Astrocyte (in vitro differentiated cells and primary cell): ENCODE data around the gene GNPTG. TPM values are rescaled to one million over a fixed set of nuclear protein-coding genes. Genes with fewer than 3 reads are reported as not detected.
A peak's percentile ranks its signal among the peaks of the same experiment; 100 is the strongest.

Source experiments
- DNase-seq: peaks from one replicate; pipeline ENCODE4 v3.0.0-alpha.2; 2010; ENCODE audit warnings: low read depth
- FAIRE-seq: peaks from 2 replicates; lab custom pipeline; 2011; peaks lifted over from hg19 to GRCh38; lab: Jason Lieb, UNC
- H2AFZ ChIP-seq: 2 replicates; pipeline ENCODE4 v1.6.0; 2012; ENCODE audit warnings: low read depth, low read length, inconsistent platforms
- H3K27ac ChIP-seq: 2 replicates; pipeline ENCODE4 v1.5.1; 2011; ENCODE audit warnings: low read depth, low read length, inconsistent platforms
- H3K27me3 ChIP-seq: 2 replicates; pipeline ENCODE4 v1.6.0; 2011; ENCODE audit warnings: low read length, inconsistent platforms; ENCODE audit not compliant: insufficient read depth
- H3K36me3 ChIP-seq: 2 replicates; pipeline ENCODE4 v1.5.1; 2011; ENCODE audit warnings: low read length, inconsistent platforms; ENCODE audit not compliant: insufficient read depth
- H3K4me1 ChIP-seq: 2 replicates; pipeline ENCODE4 v1.5.1; 2011; ENCODE audit warnings: low read length, inconsistent platforms; ENCODE audit not compliant: insufficient read depth
- H3K4me2 ChIP-seq: 2 replicates; pipeline ENCODE4 v1.6.0; 2012; ENCODE audit warnings: low read length, inconsistent platforms
- H3K4me3 ChIP-seq: 2 replicates; pipeline ENCODE4 v1.5.1; 2011; ENCODE audit warnings: low read depth, mild to moderate bottlenecking, low read length, inconsistent platforms; ENCODE audit not compliant: insufficient read depth
- H3K79me2 ChIP-seq: 2 replicates; pipeline ENCODE4 v1.6.0; 2012; ENCODE audit warnings: mild to moderate bottlenecking, low read length, inconsistent platforms; ENCODE audit not compliant: insufficient read depth
- H3K9ac ChIP-seq: 2 replicates; pipeline ENCODE4 v1.6.0; 2012; ENCODE audit warnings: mild to moderate bottlenecking, low read length, inconsistent platforms
- H3K9me3 ChIP-seq: 2 replicates; pipeline ENCODE4 v1.5.1; 2012; ENCODE audit warnings: low read depth, mild to moderate bottlenecking, low read length, inconsistent platforms; ENCODE audit not compliant: insufficient read depth
- H4K20me1 ChIP-seq: 2 replicates; pipeline ENCODE4 v1.6.0; 2012; ENCODE audit warnings: low read length, inconsistent platforms; ENCODE audit not compliant: insufficient read depth
- H3K27ac Mint-ChIP-seq: one replicate; pipeline ENCODE4 v1.8.0; 2021; ENCODE audit warnings: mild to moderate bottlenecking, mixed read lengths; ENCODE audit not compliant: unreplicated experiment
- H3K27me3 Mint-ChIP-seq: one replicate; pipeline ENCODE4 v1.8.0; 2021; ENCODE audit warnings: low read depth, mixed read lengths; ENCODE audit not compliant: unreplicated experiment
- H3K36me3 Mint-ChIP-seq: one replicate; pipeline ENCODE4 v1.8.0; 2021; ENCODE audit warnings: low read depth, mixed read lengths; ENCODE audit not compliant: unreplicated experiment
- H3K4me1 Mint-ChIP-seq: one replicate; pipeline ENCODE4 v1.8.0; 2021; ENCODE audit warnings: low read depth, mixed read lengths; ENCODE audit not compliant: unreplicated experiment
- H3K4me3 Mint-ChIP-seq: one replicate; pipeline ENCODE4 v1.8.0; 2021; ENCODE audit warnings: mild to moderate bottlenecking, moderate library complexity, mixed read lengths; ENCODE audit not compliant: unreplicated experiment
- H3K9me3 Mint-ChIP-seq: one replicate; pipeline ENCODE4 v1.8.0; 2021; ENCODE audit warnings: mild to moderate bottlenecking, mixed read lengths; ENCODE audit not compliant: unreplicated experiment
- EZH2 ChIP-seq: IDR thresholded peaks from 2 replicates; pipeline ENCODE4 v1.6.1; 2012; ENCODE audit warnings: mild to moderate bottlenecking, low read length, inconsistent platforms; ENCODE audit not compliant: insufficient read depth
- total RNA-seq: library from RNA; stranded (reverse); gene quantifications from 2 replicates; pipeline ENCODE4 v1.2.1, GENCODE V29; 2021
- TF ChIP-seq, protein P1 (sequence below): IDR thresholded peaks from 2 replicates; pipeline ENCODE4 v1.5.1; 2011; ENCODE audit warnings: low read depth, mild to moderate bottlenecking, inconsistent platforms, low read length, moderate library complexity; ENCODE audit not compliant: insufficient read depth

The GNPTG gene
- total RNA-seq, 1 donor from 2014 or later = 45.5 TPM

DNA sequence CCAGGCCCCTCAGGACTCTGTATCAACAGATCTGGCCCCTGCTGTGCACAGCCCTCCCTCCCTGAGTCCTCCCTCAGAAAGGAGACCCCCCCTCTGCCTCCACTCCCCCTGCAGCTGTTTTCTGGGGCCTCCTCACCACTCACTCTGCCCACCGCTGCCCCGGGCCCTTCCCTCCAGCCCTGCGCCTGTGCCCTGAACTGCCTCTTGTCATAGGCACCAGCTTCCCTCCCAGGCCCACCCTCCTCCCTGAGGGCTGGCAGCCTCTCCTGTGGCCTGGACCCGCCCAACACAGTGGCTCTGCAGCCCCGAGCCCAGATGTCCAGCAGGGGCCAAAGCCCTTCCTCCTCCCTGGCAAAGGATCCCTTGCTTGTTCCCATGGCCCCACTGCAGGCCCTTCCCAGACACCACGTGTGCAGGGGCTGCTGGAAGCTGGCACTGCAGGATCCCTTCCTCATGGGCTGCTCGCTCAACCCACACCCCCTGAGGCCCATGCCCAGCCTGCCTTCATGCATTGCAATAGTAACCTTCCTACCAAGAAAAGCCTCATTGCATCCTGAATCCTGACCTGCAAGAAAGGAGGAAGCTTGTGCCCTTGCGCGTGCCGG, 25.8 kb downstream of the GNPTG start:
- Histone ChIP-seq H3K79me2 (peaks cover 5% of the 10 kb centered on the region), H3K4me2 (no peak overlapping the region), H3K27ac (no peak overlapping the region), H3K4me3 (no peak overlapping the region), H3K4me1 (peaks cover 11% of the 10 kb centered on the region), H3K9ac (no peak overlapping the region), H3K27me3 (no peaks in the 10 kb centered on the region), H3K36me3 (no peaks in the 10 kb centered on the region), H3K9me3 (no peaks in the 10 kb centered on the region), H2AFZ (no peak overlapping the region), H4K20me1 (peaks cover 22% of the 10 kb centered on the region)
- TF ChIP-seq, protein P1, sequence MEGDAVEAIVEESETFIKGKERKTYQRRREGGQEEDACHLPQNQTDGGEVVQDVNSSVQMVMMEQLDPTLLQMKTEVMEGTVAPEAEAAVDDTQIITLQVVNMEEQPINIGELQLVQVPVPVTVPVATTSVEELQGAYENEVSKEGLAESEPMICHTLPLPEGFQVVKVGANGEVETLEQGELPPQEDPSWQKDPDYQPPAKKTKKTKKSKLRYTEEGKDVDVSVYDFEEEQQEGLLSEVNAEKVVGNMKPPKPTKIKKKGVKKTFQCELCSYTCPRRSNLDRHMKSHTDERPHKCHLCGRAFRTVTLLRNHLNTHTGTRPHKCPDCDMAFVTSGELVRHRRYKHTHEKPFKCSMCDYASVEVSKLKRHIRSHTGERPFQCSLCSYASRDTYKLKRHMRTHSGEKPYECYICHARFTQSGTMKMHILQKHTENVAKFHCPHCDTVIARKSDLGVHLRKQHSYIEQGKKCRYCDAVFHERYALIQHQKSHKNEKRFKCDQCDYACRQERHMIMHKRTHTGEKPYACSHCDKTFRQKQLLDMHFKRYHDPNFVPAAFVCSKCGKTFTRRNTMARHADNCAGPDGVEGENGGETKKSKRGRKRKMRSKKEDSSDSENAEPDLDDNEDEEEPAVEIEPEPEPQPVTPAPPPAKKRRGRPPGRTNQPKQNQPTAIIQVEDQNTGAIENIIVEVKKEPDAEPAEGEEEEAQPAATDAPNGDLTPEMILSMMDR = no peak
- TF ChIP-seq EZH2 = no peak
- DNase-seq = no peak
- Mint-ChIP-seq H3K36me3 (peaks cover 5% of the 10 kb centered on the region), H3K4me1 (peaks cover 2% of the 10 kb centered on the region), H3K27ac (no peak overlapping the region), H3K9me3 (no peaks in the 10 kb centered on the region), H3K4me3 (no peak overlapping the region), H3K27me3 (peaks cover 3% of the 10 kb centered on the region)
- no peak for FAIRE-seq

DNA sequence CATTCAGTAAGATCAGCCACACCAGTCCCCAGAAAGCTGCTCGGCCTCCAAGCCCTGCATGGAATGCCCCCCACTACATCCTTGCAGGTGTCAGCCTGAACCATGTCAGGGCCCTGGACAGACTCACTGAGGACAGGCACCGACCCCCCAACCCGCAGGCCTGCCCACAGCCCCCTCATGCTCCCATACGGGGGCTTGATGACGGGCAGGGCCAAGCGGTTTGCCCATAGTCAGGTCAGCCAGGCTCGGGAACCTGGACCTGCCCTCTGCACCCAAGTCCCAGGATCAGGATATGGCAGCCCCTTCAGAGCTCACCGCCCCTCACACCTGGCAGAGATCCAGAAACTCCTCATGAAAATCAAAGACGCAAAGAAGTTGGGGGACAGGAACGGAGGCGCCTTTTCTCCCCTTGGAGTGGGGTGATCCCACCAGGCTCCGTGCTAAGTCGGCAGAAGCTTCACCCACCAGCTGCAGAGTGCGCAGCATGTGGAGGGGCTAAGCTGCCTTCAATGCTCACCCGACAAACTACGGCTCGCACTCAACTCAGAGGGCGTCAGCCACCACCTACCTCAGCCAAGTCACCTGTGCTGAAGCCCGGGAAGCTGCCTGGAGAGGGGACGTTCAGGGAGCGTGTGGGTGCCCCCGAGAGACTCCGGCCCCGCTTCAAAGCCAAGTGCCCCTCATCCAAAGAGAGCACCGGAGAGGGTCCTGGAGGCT, 26.5 kb downstream of the GNPTG start:
- Mint-ChIP-seq H3K27me3 (peaks cover 3% of the 10 kb centered on the region), H3K36me3 (peaks cover 5% of the 10 kb centered on the region), H3K9me3 (no peaks in the 10 kb centered on the region), H3K4me3 (peak overlapping the region; percentile 81), H3K4me1 (peaks cover 2% of the 10 kb centered on the region), H3K27ac (no peak overlapping the region)
- TF ChIP-seq EZH2 = no peak
- TF ChIP-seq, protein P1 = no peak
- no peak overlapping the region for H3K27ac ChIP-seq
- peaks cover 5% of the 10 kb centered on the region for H3K79me2 ChIP-seq
- H3K4me1 ChIP-seq = peaks cover 11% of the 10 kb centered on the region
- peak overlapping the region; percentile 92 for H3K4me2 ChIP-seq
- H3K36me3 ChIP-seq = no peaks in the 10 kb centered on the region
- H3K4me3 ChIP-seq = peak overlapping the region; percentile 60
- H4K20me1 ChIP-seq = peaks cover 22% of the 10 kb centered on the region
- DNase-seq = no peak
- H3K9ac ChIP-seq = peak overlapping the region; percentile 87
- no peaks in the 10 kb centered on the region for H3K9me3 ChIP-seq
- no peak overlapping the region for H2AFZ ChIP-seq
- no peaks in the 10 kb centered on the region for H3K27me3 ChIP-seq
- FAIRE-seq = no peak

DNA sequence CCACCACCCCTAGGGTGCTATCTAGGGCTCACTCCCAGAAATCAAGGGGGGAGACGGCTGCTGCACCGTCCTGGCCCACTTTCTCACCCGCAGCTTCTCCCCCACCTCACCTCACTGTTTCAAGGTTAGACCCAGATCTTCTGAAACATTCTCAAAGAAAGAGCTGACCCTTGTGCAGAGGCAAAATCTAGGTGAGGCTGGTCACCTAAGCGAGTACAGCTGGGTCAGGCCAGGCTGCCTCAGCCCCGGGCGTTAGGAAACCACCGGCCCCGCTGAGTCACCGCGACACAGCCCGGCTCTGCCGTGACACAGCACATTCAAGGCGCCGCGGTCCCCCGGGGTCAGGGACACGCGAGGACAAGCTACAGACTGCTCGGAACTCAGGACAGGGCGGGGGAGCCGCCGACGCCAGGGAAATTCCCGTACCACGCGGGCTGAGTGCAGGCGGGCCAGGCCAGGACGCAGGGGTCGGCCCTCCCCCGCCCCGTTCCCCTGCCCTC, 27.1 kb downstream of the GNPTG start:
- Histone ChIP-seq H3K4me3 (peak overlapping the region; percentile 60), H3K9me3 (no peaks in the 10 kb centered on the region), H3K4me1 (peaks cover 11% of the 10 kb centered on the region), H3K79me2 (peaks cover 5% of the 10 kb centered on the region), H3K4me2 (peak overlapping the region; percentile 92), H4K20me1 (peaks cover 22% of the 10 kb centered on the region), H3K36me3 (no peaks in the 10 kb centered on the region), H3K27me3 (no peaks in the 10 kb centered on the region), H3K27ac (peak overlapping the region; percentile 61), H2AFZ (peak overlapping the region; percentile 52), H3K9ac (peak overlapping the region; percentile 87)
- no peaks in the 10 kb centered on the region for H3K9me3 Mint-ChIP-seq
- peak overlapping the region; percentile 81 for H3K4me3 Mint-ChIP-seq
- peak overlapping the region; percentile 85 for H3K27ac Mint-ChIP-seq
- DNase-seq = peak; percentile 40
- no peak for FAIRE-seq
- peaks cover 5% of the 10 kb centered on the region for H3K36me3 Mint-ChIP-seq
- no peak for TF ChIP-seq EZH2
- TF ChIP-seq, protein P1 = no peak
- H3K4me1 Mint-ChIP-seq = peaks cover 2% of the 10 kb centered on the region
- H3K27me3 Mint-ChIP-seq = peaks cover 3% of the 10 kb centered on the region
